ENCODE measurements around the gene LOXHD1.

Gene LOXHD1

GRCh38 chr18:46660957-46661749, 4.1 kb upstream of the LOXHD1 start:
- Histone ChIP-seq H3K4me3 (ENCODE audit: low read length) (no peak overlapping the region), H2AFZ (ENCODE audit: low read depth, low read length) (peak overlapping the region; percentile 56), H3K4me1 (ENCODE audit: insufficient read depth, low read length) (no peaks in the 10 kb centered on the region), H3K36me3 (ENCODE audit: insufficient read depth, low read length) (no peaks in the 10 kb centered on the region), H3K27me3 (ENCODE audit: insufficient read depth, low read length) (no peaks in the 10 kb centered on the region), H3K9me3 (ENCODE audit: low read length) (no peaks in the 10 kb centered on the region)

GRCh38 chr18:46659484-46659883, 2.5 kb upstream of the LOXHD1 start:
- no peak overlapping the region for H2AFZ ChIP-seq (ENCODE audit: low read depth, low read length)
- H3K36me3 ChIP-seq (ENCODE audit: insufficient read depth, low read length): no peaks in the 10 kb centered on the region
- no peak overlapping the region for H3K4me3 ChIP-seq (ENCODE audit: low read length)
- H3K9me3 ChIP-seq (ENCODE audit: low read length): no peaks in the 10 kb centered on the region
- H3K4me1 ChIP-seq (ENCODE audit: insufficient read depth, low read length): no peaks in the 10 kb centered on the region
- H3K27me3 ChIP-seq (ENCODE audit: insufficient read depth, low read length): peaks cover 3% of the 10 kb centered on the region

- no peaks in the 10 kb centered on the region for H3K9me3 ChIP-seq (ENCODE audit: low read length)
- H3K4me3 ChIP-seq (ENCODE audit: low read length): no peak overlapping the region
- no peaks in the 10 kb centered on the region for H3K4me1 ChIP-seq (ENCODE audit: insufficient read depth, low read length)
- H3K27me3 ChIP-seq (ENCODE audit: insufficient read depth, low read length): peaks cover 3% of the 10 kb centered on the region
- no peak overlapping the region for H2AFZ ChIP-seq (ENCODE audit: low read depth, low read length)
- H3K36me3 ChIP-seq (ENCODE audit: insufficient read depth, low read length): no peaks in the 10 kb centered on the region
Observed at GRCh38 chr18:46656326-46657114, 500 bp downstream of the LOXHD1 start.

- no peaks in the 10 kb centered on the region for H3K4me1 ChIP-seq (ENCODE audit: insufficient read depth, low read length)
- H3K9me3 ChIP-seq (ENCODE audit: low read length): no peaks in the 10 kb centered on the region
- no peak overlapping the region for H2AFZ ChIP-seq (ENCODE audit: low read depth, low read length)
- no peaks in the 10 kb centered on the region for H3K36me3 ChIP-seq (ENCODE audit: insufficient read depth, low read length)
- peaks cover 3% of the 10 kb centered on the region for H3K27me3 ChIP-seq (ENCODE audit: insufficient read depth, low read length)
- no peak overlapping the region for H3K4me3 ChIP-seq (ENCODE audit: low read length)
Observed at GRCh38 chr18:46652372-46652771, 4.6 kb downstream of the LOXHD1 start.

- H3K36me3 ChIP-seq (ENCODE audit: insufficient read depth, low read length): no peaks in the 10 kb centered on the region
- H3K9me3 ChIP-seq (ENCODE audit: low read length): no peaks in the 10 kb centered on the region
- H3K27me3 ChIP-seq (ENCODE audit: insufficient read depth, low read length): peaks cover 8% of the 10 kb centered on the region
- H3K4me1 ChIP-seq (ENCODE audit: insufficient read depth, low read length): no peaks in the 10 kb centered on the region
- H2AFZ ChIP-seq (ENCODE audit: low read depth, low read length): no peak overlapping the region
- H3K4me3 ChIP-seq (ENCODE audit: low read length): no peak overlapping the region
Observed at GRCh38 chr18:46650681-46651080, 6.3 kb downstream of the LOXHD1 start.

- no peaks in the 10 kb centered on the region for H3K4me1 ChIP-seq (ENCODE audit: insufficient read depth, low read length)
- H3K4me3 ChIP-seq (ENCODE audit: low read length): no peak overlapping the region
- no peak overlapping the region for H2AFZ ChIP-seq (ENCODE audit: low read depth, low read length)
- H3K9me3 ChIP-seq (ENCODE audit: low read length): no peaks in the 10 kb centered on the region
- no peaks in the 10 kb centered on the region for H3K36me3 ChIP-seq (ENCODE audit: insufficient read depth, low read length)
- peaks cover 6% of the 10 kb centered on the region for H3K27me3 ChIP-seq (ENCODE audit: insufficient read depth, low read length)
Observed at GRCh38 chr18:46649071-46649862, 7.8 kb downstream of the LOXHD1 start.

- no peaks in the 10 kb centered on the region for H3K9me3 ChIP-seq (ENCODE audit: low read length)
- H2AFZ ChIP-seq (ENCODE audit: low read depth, low read length): no peak overlapping the region
- peaks cover 6% of the 10 kb centered on the region for H3K27me3 ChIP-seq (ENCODE audit: insufficient read depth, low read length)
- H3K4me3 ChIP-seq (ENCODE audit: low read length): no peak overlapping the region
- H3K36me3 ChIP-seq (ENCODE audit: insufficient read depth, low read length): no peaks in the 10 kb centered on the region
- H3K4me1 ChIP-seq (ENCODE audit: insufficient read depth, low read length): no peaks in the 10 kb centered on the region
Observed at GRCh38 chr18:46646468-46646867, 10.6 kb downstream of the LOXHD1 start.

- Histone ChIP-seq H3K4me1 (ENCODE audit: insufficient read depth, low read length) (no peaks in the 10 kb centered on the region), H2AFZ (ENCODE audit: low read depth, low read length) (no peak overlapping the region), H3K27me3 (ENCODE audit: insufficient read depth, low read length) (peaks cover 6% of the 10 kb centered on the region), H3K9me3 (ENCODE audit: low read length) (no peaks in the 10 kb centered on the region), H3K36me3 (ENCODE audit: insufficient read depth, low read length) (no peaks in the 10 kb centered on the region), H3K4me3 (ENCODE audit: low read length) (no peak overlapping the region)
Observed at GRCh38 chr18:46642561-46642960, 14.5 kb downstream of the LOXHD1 start.

- Histone ChIP-seq H3K27me3 (ENCODE audit: insufficient read depth, low read length) (peaks cover 6% of the 10 kb centered on the region), H3K36me3 (ENCODE audit: insufficient read depth, low read length) (no peaks in the 10 kb centered on the region), H3K4me1 (ENCODE audit: insufficient read depth, low read length) (no peaks in the 10 kb centered on the region), H3K4me3 (ENCODE audit: low read length) (no peak overlapping the region), H2AFZ (ENCODE audit: low read depth, low read length) (no peak overlapping the region), H3K9me3 (ENCODE audit: low read length) (no peaks in the 10 kb centered on the region)
Observed at GRCh38 chr18:46641917-46642316, 15.1 kb downstream of the LOXHD1 start.

GRCh38 chr18:46639386-46639785, 17.6 kb downstream of the LOXHD1 start:
- no peaks in the 10 kb centered on the region for H3K36me3 ChIP-seq (ENCODE audit: insufficient read depth, low read length)
- H3K4me1 ChIP-seq (ENCODE audit: insufficient read depth, low read length): no peaks in the 10 kb centered on the region
- no peaks in the 10 kb centered on the region for H3K9me3 ChIP-seq (ENCODE audit: low read length)
- H3K4me3 ChIP-seq (ENCODE audit: low read length): no peak overlapping the region
- no peaks in the 10 kb centered on the region for H3K27me3 ChIP-seq (ENCODE audit: insufficient read depth, low read length)
- no peak overlapping the region for H2AFZ ChIP-seq (ENCODE audit: low read depth, low read length)

- no peaks in the 10 kb centered on the region for H3K4me1 ChIP-seq (ENCODE audit: insufficient read depth, low read length)
- no peaks in the 10 kb centered on the region for H3K36me3 ChIP-seq (ENCODE audit: insufficient read depth, low read length)
- no peaks in the 10 kb centered on the region for H3K27me3 ChIP-seq (ENCODE audit: insufficient read depth, low read length)
- no peak overlapping the region for H3K4me3 ChIP-seq (ENCODE audit: low read length)
- no peaks in the 10 kb centered on the region for H3K9me3 ChIP-seq (ENCODE audit: low read length)
- no peak overlapping the region for H2AFZ ChIP-seq (ENCODE audit: low read depth, low read length)
Observed at GRCh38 chr18:46636040-46636630, 20.9 kb downstream of the LOXHD1 start.

- H3K4me3 ChIP-seq (ENCODE audit: low read length): no peak overlapping the region
- no peaks in the 10 kb centered on the region for H3K36me3 ChIP-seq (ENCODE audit: insufficient read depth, low read length)
- H3K4me1 ChIP-seq (ENCODE audit: insufficient read depth, low read length): no peaks in the 10 kb centered on the region
- no peaks in the 10 kb centered on the region for H3K27me3 ChIP-seq (ENCODE audit: insufficient read depth, low read length)
- no peak overlapping the region for H2AFZ ChIP-seq (ENCODE audit: low read depth, low read length)
- no peaks in the 10 kb centered on the region for H3K9me3 ChIP-seq (ENCODE audit: low read length)
Observed at GRCh38 chr18:46632401-46633071, 24.5 kb downstream of the LOXHD1 start.

All from neuron (in vitro differentiated cells).